ENCODE measurements around the gene MED22.

The MED22 gene

DNA sequence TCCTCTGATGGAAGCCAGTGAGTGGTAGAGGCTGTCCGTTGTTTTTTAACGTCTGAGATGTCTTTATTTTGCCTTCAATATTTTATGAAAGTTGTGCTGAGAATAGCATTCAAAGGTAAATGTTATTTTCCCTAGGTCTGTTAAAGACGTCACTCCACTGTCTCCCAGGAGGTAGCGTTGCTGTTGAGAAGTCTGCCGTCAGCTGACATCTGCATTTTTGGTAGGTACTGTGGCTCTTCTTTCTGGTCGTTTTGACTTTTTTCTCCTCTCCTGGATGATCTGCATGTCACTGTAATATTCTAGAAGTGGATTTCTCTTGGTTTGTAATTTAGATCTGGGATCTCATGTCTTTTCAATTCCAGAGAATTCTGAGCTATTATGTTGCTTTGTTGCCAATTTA is 38.3 kb downstream of the MED22 start:
- H3K27me3 ChIP-seq (ENCODE audit: insufficient read depth, low read length, poor library complexity, severe bottlenecking), result no peaks in the 10 kb centered on the region
- H2AFZ ChIP-seq (ENCODE audit: low read length), result no peak overlapping the region
- no peaks in the 10 kb centered on the region for H4K20me1 ChIP-seq (ENCODE audit: insufficient read depth, low read length, poor library complexity, severe bottlenecking)
- no peaks in the 10 kb centered on the region for H3F3A ChIP-seq (ENCODE audit: low read depth)
- H3K36me3 ChIP-seq (ENCODE audit: insufficient read depth, low read length), result no peaks in the 10 kb centered on the region
- H3K4me3 ChIP-seq (ENCODE audit: low read length, poor library complexity, severe bottlenecking), result no peak overlapping the region
- no peaks in the 10 kb centered on the region for H3K79me2 ChIP-seq (ENCODE audit: insufficient read depth, low read length)
- H3K4me2 ChIP-seq (ENCODE audit: low read depth, low read length, poor library complexity, severe bottlenecking), result no peak overlapping the region
- H3K4me1 ChIP-seq (ENCODE audit: insufficient read depth, low read length, poor library complexity, severe bottlenecking), result no peaks in the 10 kb centered on the region
- no peaks in the 10 kb centered on the region for H3K9me3 ChIP-seq (ENCODE audit: insufficient read depth, low read depth, low read length)
- H3K9me2 ChIP-seq (replicated peaks; ENCODE audit: low read depth, low read length), result no peaks in the 10 kb centered on the region
- TF ChIP-seq EZH2phosphoT487 (IDR thresholded peaks at IDR 0.05; ENCODE audit: borderline replicate concordance), result no peak
- TF ChIP-seq, protein P1, sequence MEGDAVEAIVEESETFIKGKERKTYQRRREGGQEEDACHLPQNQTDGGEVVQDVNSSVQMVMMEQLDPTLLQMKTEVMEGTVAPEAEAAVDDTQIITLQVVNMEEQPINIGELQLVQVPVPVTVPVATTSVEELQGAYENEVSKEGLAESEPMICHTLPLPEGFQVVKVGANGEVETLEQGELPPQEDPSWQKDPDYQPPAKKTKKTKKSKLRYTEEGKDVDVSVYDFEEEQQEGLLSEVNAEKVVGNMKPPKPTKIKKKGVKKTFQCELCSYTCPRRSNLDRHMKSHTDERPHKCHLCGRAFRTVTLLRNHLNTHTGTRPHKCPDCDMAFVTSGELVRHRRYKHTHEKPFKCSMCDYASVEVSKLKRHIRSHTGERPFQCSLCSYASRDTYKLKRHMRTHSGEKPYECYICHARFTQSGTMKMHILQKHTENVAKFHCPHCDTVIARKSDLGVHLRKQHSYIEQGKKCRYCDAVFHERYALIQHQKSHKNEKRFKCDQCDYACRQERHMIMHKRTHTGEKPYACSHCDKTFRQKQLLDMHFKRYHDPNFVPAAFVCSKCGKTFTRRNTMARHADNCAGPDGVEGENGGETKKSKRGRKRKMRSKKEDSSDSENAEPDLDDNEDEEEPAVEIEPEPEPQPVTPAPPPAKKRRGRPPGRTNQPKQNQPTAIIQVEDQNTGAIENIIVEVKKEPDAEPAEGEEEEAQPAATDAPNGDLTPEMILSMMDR (conservative IDR thresholded peaks at IDR 0.05; ENCODE audit: low read length), result no peak
- no peak overlapping the region for H3K9ac ChIP-seq (ENCODE audit: low read depth, low read length, poor library complexity, severe bottlenecking)

DNA sequence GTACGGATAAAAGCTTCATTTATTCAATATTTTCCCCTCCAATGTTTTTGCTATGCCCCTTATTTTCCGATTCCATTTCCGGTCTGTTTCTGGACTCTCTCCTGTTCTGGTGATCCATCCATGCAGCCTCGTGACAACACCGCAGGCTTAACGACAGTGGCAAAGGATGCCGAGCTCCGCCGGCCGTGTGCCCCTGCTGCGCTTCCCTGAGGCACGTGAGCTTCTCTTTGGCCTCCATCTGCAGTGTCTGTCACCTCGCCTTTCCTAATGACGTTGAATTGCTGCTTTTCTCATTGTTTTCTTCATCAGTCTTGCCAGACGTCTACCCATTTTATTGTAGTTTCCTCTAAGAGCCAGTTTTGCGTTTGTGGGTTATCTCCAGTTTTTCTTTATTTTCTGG is 40.6 kb downstream of the MED22 start:
- no peaks in the 10 kb centered on the region for H3K79me2 ChIP-seq (ENCODE audit: insufficient read depth, low read length)
- no peaks in the 10 kb centered on the region for H3K9me3 ChIP-seq (ENCODE audit: insufficient read depth, low read depth, low read length)
- H3K27me3 ChIP-seq (ENCODE audit: insufficient read depth, low read length, poor library complexity, severe bottlenecking), result no peaks in the 10 kb centered on the region
- no peak overlapping the region for H3K4me2 ChIP-seq (ENCODE audit: low read depth, low read length, poor library complexity, severe bottlenecking)
- H3K9me2 ChIP-seq (replicated peaks; ENCODE audit: low read depth, low read length), result no peaks in the 10 kb centered on the region
- no peak overlapping the region for H3K9ac ChIP-seq (ENCODE audit: low read depth, low read length, poor library complexity, severe bottlenecking)
- no peak overlapping the region for H2AFZ ChIP-seq (ENCODE audit: low read length)
- no peaks in the 10 kb centered on the region for H3K4me1 ChIP-seq (ENCODE audit: insufficient read depth, low read length, poor library complexity, severe bottlenecking)
- H3K4me3 ChIP-seq (ENCODE audit: low read length, poor library complexity, severe bottlenecking), result no peak overlapping the region
- no peak for TF ChIP-seq EZH2phosphoT487 (IDR thresholded peaks at IDR 0.05; ENCODE audit: borderline replicate concordance)
- TF ChIP-seq, protein P1 (conservative IDR thresholded peaks at IDR 0.05; ENCODE audit: low read length), result no peak
- no peaks in the 10 kb centered on the region for H4K20me1 ChIP-seq (ENCODE audit: insufficient read depth, low read length, poor library complexity, severe bottlenecking)
- no peaks in the 10 kb centered on the region for H3F3A ChIP-seq (ENCODE audit: low read depth)
- no peaks in the 10 kb centered on the region for H3K36me3 ChIP-seq (ENCODE audit: insufficient read depth, low read length)

DNA sequence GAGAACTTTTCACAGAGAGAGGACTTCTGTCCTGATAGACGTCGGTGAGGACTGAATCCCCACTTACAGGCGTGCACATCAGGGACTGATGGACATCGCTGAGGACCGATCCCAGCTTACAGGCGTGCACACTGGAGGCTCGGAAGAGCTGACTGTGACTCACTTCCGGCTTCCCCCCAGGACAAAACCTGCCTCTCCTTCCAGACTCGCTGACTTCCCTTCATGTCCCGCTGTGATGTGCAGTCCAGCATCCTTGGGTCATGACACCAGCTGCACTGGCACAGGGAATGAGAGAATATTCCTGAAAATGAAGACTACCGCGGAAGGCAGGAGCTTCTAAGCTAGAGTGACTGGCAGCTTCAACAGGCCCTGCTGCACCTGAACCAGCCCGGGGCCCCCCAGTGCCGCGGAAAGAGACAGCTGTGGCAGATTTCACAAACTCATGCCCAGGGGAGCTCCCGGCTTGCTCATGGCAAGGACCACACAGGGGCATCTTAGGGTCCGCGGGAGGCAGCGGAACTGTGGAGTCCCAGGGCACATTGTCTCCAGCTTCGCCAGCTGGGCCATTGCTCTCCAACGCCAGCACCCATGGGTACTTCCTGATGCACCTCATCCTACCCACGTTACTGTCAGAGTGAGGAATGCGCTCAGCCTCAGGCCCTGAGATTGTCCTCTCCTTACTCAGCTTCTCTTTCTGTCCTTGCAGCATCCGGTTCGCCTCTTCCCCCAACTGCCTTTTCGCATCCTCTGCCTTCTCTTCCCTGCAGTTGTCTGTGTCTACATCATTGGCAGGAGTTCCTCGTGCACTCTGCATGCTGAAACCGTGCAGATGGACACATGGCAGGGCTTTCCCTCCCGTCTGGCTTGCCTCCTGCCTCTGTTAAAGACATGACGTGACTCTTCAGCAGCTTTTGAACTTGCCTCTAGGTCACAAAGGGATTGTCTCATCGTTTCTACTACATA is 41.4 kb downstream of the MED22 start:
- no peak for TF ChIP-seq EZH2phosphoT487 (IDR thresholded peaks at IDR 0.05; ENCODE audit: borderline replicate concordance)
- TF ChIP-seq, protein P1 (conservative IDR thresholded peaks at IDR 0.05; ENCODE audit: low read length), result no peak
- no peaks in the 10 kb centered on the region for H4K20me1 ChIP-seq (ENCODE audit: insufficient read depth, low read length, poor library complexity, severe bottlenecking)
- H3K9ac ChIP-seq (ENCODE audit: low read depth, low read length, poor library complexity, severe bottlenecking), result no peak overlapping the region
- H3F3A ChIP-seq (ENCODE audit: low read depth), result no peaks in the 10 kb centered on the region
- no peaks in the 10 kb centered on the region for H3K36me3 ChIP-seq (ENCODE audit: insufficient read depth, low read length)
- H3K79me2 ChIP-seq (ENCODE audit: insufficient read depth, low read length), result no peaks in the 10 kb centered on the region
- H2AFZ ChIP-seq (ENCODE audit: low read length), result no peak overlapping the region
- H3K9me3 ChIP-seq (ENCODE audit: insufficient read depth, low read depth, low read length), result no peaks in the 10 kb centered on the region
- H3K27me3 ChIP-seq (ENCODE audit: insufficient read depth, low read length, poor library complexity, severe bottlenecking), result no peaks in the 10 kb centered on the region
- H3K4me2 ChIP-seq (ENCODE audit: low read depth, low read length, poor library complexity, severe bottlenecking), result no peak overlapping the region
- H3K9me2 ChIP-seq (replicated peaks; ENCODE audit: low read depth, low read length), result no peaks in the 10 kb centered on the region
- H3K4me1 ChIP-seq (ENCODE audit: insufficient read depth, low read length, poor library complexity, severe bottlenecking), result no peaks in the 10 kb centered on the region
- no peak overlapping the region for H3K4me3 ChIP-seq (ENCODE audit: low read length, poor library complexity, severe bottlenecking)

All from Loucy (cell line).